GM21447 (cell line): ENCODE results near the gene UBASH3A.
A peak's percentile ranks its signal among the peaks of the same experiment; 100 is the strongest.
"Not testable (repeated sequence)": the region's sequence is repeated elsewhere in the genome, so short reads cannot be mapped to it uniquely, and the experiment has no call there.

Experiments
- ATAC-seq: cut with Tn5 transposase; IDR thresholded peaks from one replicate; pipeline ENCODE4 v1.9.1; 2021; ENCODE audit not compliant: unreplicated experiment

The UBASH3A gene

GRCh38 chr21:42407476-42407875, 3.8 kb downstream of the UBASH3A start:
- ATAC-seq, result no peak

GRCh38 chr21:42408718-42409117, 5.0 kb downstream of the UBASH3A start:
- not testable (repeated sequence) for ATAC-seq

GRCh38 chr21:42409366-42409765, 5.7 kb downstream of the UBASH3A start:
- no peak for ATAC-seq

GRCh38 chr21:42411197-42411869, 7.6 kb downstream of the UBASH3A start:
- ATAC-seq, result no peak

- no peak for ATAC-seq
Observed at GRCh38 chr21:42411891-42412635, 8.4 kb downstream of the UBASH3A start.

- ATAC-seq, result no peak
Observed at GRCh38 chr21:42412636-42412933, 8.9 kb downstream of the UBASH3A start.

GRCh38 chr21:42413093-42413492, 9.4 kb downstream of the UBASH3A start:
- ATAC-seq, result no peak

GRCh38 chr21:42413500-42413899, 9.8 kb downstream of the UBASH3A start:
- ATAC-seq, result no peak

GRCh38 chr21:42414066-42414465, 10.4 kb downstream of the UBASH3A start:
- no peak for ATAC-seq

GRCh38 chr21:42414553-42414927, 10.8 kb downstream of the UBASH3A start:
- ATAC-seq, result no peak

- ATAC-seq, result peak; percentile 67
Observed at GRCh38 chr21:42414928-42415769, 11.4 kb downstream of the UBASH3A start.

- ATAC-seq, result no peak
Observed at GRCh38 chr21:42417533-42417932, 13.8 kb downstream of the UBASH3A start.

- no peak for ATAC-seq
Observed at GRCh38 chr21:42418886-42419285, 15.2 kb downstream of the UBASH3A start.

- no peak for ATAC-seq
Observed at GRCh38 chr21:42419845-42420244, 16.1 kb downstream of the UBASH3A start.

GRCh38 chr21:42421018-42421793, 17.5 kb downstream of the UBASH3A start:
- no peak for ATAC-seq

GRCh38 chr21:42423197-42423675, 19.5 kb downstream of the UBASH3A start:
- peak; percentile 58 for ATAC-seq

GRCh38 chr21:42423685-42424084, 20.0 kb downstream of the UBASH3A start:
- peak; percentile 8 for ATAC-seq

GRCh38 chr21:42424914-42425541, 21.3 kb downstream of the UBASH3A start:
- ATAC-seq, result peak; percentile 51

- ATAC-seq, result peak; percentile 16
Observed at GRCh38 chr21:42425591-42425990, 21.9 kb downstream of the UBASH3A start.

GRCh38 chr21:42426424-42426823, 22.7 kb downstream of the UBASH3A start:
- ATAC-seq, result no peak
